DMS114 treated with DMSO at 0.1 percent for 48 hours (cell line): ENCODE data around the gene PLPPR3.

ENCODE experiments used
- DNase-seq: peaks from one replicate; lab custom pipeline; 2025; ENCODE audit not compliant: unreplicated experiment; lab: John Stamatoyannopoulos, UW

Gene PLPPR3

DNA sequence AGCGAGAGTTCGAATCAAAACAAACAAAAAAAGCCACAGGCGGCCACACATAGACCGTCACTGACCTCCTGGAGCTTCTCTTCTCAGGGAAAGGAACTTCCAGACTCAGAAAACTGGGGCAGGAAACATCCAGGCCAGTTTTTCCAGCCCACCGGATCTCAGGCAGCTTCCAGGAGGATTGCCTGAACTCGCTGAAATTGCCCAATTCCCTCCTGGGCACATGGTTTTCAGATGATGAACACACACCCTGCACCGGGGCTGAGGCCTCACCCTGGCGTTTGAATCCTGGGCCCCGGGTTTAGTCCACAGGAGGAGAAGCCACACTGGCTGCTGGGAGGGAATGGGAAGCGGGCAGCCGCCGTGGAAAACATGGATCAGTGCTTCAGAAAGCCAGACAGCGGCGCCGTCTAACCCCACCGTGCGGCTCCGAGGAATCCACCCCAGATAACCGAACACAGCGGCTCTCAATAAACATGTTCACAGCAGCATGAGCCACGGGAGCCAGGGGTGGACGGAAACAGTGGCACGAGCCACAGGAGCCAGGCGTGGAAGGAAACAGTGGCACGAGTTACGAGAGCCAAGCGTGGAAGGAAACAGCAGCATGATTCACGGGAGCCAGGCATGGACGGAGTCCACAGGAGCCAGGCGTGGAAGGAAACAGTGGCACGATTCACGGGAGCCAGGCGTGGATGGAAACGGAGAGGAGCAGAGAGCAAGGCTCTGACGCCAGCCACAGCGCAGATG, 42.7 kb downstream of the PLPPR3 start:
- DNase-seq, result no peak

- no peak for DNase-seq
These were observed 45.2 kb downstream of the PLPPR3 start for GRCh38 chr19:776549-776948.

DNA sequence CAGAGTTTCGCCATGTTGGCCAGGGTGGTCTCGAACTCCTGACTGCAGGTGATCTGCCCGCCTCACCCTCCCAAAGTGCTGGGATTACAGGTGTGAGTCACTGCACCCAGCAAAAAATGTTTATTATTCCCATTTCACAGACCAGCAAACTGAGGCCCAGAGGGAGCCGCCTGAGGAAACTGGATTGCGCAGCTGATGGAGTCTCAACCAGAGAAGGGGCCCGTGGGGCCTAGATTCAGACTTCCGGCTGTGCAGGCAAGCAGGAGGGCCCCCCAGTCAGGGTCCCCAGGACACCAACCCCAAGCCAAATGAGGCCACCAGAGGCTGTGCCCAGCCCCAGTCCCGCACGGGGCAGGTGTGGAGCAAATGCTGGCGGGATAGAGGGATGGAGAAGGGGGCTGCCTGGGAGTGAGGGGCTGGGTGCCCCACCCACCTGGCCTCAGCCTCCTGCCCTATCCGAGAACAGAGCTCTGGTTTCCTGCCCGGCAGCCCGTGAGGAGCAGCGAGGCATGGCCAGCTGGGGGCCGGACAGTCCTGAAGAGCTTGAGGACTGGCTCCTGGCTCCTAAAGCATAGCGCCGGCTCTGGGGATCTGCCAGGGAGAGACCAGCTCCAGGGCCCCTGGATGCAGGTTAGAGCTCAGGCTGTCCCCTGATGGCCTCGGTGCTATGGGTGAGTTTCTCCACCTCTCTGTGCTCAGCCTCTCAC, 48.9 kb downstream of the PLPPR3 start:
- no peak for DNase-seq

DNA sequence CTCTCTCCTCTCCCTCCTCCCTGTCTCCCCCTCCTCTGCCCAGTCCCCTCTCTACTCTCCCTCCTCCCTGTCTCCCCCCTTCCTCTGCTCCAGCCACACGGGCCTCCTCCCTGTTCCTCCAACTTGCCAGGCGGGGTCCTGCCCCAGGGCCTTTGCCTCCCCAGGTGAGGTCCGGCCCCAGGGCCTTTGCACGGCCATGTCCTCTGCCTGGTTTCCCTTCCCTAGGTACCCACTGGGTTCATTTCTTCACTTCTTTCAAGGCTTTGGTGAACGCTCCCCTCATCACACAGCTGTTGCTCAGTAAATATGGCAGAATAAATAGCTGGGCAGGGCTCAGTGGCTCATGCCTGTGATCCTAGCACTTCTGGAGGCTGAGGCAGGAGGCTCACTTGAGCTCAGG, 49.7 kb downstream of the PLPPR3 start:
- DNase-seq, result no peak

GRCh38 chr19:771332-771785, 50.4 kb downstream of the PLPPR3 start:
- DNase-seq, result no peak

GRCh38 chr19:769616-770015, 52.1 kb downstream of the PLPPR3 start:
- DNase-seq, result no peak

DNA sequence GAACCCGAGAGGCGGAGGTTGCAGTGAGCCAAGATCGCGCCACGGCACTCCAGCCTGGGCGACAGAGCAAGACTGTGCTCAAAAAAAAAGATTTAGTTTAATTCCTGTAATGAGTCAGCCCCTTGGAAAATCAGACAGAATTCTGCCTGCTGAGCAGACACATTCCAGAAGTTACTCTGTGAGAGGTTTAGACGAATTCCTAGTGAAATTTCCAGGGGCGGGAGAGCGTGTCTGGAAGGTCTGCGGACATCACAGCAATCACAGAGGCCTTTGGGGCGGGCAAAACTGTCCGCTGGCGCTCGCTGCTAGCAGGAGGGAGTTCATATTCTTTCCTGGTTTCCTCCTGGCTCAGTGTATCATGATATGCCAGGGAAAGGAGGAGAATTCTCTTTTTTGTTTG, 53.3 kb downstream of the PLPPR3 start:
- DNase-seq, result no peak

DNA sequence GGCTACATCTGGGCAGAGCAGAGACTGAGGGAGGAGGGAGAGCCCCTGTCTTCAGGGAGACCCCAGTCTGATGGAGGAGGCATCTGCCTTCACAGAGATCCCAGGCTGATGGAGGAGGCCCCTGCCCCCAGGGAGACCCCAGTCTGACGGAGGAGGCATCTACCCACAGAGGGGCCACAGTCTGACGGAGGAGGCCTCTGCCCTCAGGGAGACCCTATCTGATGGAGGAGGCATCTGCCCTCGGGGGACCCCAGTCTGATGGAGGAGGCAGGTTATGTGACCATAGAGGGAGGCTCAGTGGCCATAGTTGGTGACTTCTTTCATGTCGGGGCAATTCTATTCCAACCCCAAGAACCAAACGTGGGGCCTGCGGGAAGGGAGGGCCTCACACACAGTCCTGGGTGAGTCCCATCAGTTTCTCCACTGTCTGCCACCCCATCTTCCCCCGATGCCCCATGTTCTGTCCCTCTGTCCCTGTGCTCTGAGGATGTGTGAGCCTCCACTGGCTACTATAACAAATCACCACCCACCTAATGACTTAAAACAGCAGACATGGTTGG, 56.5 kb downstream of the PLPPR3 start:
- no peak for DNase-seq

DNA sequence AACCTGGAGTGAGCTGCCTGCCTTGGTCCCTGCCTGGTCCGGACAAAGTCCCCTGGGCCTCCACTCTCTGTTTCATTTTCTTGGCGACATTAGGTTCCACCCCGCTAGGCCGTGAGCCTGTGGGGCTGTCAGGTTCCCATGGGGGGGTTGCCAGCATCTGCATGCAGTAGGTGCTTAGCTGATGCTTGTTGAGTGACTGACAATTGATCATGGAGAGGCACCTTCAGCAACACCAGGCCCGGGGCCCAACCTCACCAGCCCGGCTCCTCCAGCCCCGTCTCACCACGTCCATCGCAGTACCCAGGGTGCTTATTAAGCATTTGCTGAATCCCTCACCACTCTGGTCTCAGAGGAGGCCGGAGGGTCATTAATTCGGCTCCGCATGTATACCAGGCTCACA, 57.5 kb downstream of the PLPPR3 start:
- DNase-seq, result no peak

DNA sequence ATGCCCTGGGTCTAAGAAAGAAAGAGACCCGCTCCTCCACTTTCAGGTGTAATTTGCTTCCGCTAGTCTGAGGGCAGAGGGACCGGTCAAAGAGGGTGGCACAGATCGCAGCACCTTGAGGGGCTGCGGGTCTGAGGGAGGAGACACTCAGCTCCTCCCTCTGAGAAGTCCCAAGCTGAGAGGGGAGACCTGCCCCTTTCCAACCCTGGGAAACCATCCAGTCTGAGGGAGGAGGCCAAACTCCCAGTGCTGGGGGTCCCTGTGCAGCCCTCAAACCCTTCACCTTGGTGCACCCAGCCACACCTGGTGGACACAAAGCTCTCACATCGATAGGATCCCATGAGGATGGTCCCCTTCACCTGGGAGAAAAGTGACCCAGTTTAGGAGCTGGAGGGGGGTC, 57.9 kb downstream of the PLPPR3 start:
- no peak for DNase-seq

- no peak for DNase-seq
These were observed 58.6 kb downstream of the PLPPR3 start for GRCh38 chr19:763181-763580.
